Measurements from ENCODE around the gene TRAK2. TPM values are rescaled to one million over a fixed set of nuclear protein-coding genes. Genes with fewer than 3 reads are reported as not detected.
"Not testable (repeated sequence)": the region's sequence is repeated elsewhere in the genome, so short reads cannot be mapped to it uniquely, and the experiment has no call there.

The TRAK2 gene
- total RNA-seq, 1 donor from 2014 or later, result 117 TPM

GRCh38 chr2:201448701-201449100 lies 2.6 kb downstream of the TRAK2 start:
- DNase-seq (ENCODE audit: low read depth), result no peak

- no peak for DNase-seq (ENCODE audit: low read depth)
Measured at GRCh38 chr2:201448061-201448460, 3.2 kb downstream of the TRAK2 start.

- no peak for DNase-seq (ENCODE audit: low read depth)
Measured at GRCh38 chr2:201447086-201447485, 4.2 kb downstream of the TRAK2 start.

- DNase-seq (ENCODE audit: low read depth), result peak; percentile 39
Measured at GRCh38 chr2:201444746-201445465, 6.4 kb downstream of the TRAK2 start.

GRCh38 chr2:201441409-201441808 lies 9.8 kb downstream of the TRAK2 start:
- DNase-seq (ENCODE audit: low read depth), result no peak

- no peak for DNase-seq (ENCODE audit: low read depth)
Measured at GRCh38 chr2:201440182-201440581, 11.1 kb downstream of the TRAK2 start.

GRCh38 chr2:201439336-201439922 lies 11.8 kb downstream of the TRAK2 start:
- not testable (repeated sequence) for DNase-seq (ENCODE audit: low read depth)

GRCh38 chr2:201436141-201436540 lies 15.1 kb downstream of the TRAK2 start:
- no peak for DNase-seq (ENCODE audit: low read depth)

GRCh38 chr2:201433394-201433995 lies 17.8 kb downstream of the TRAK2 start:
- no peak for DNase-seq (ENCODE audit: low read depth)

- no peak for DNase-seq (ENCODE audit: low read depth)
Measured at GRCh38 chr2:201432621-201433393, 18.5 kb downstream of the TRAK2 start.

- DNase-seq (ENCODE audit: low read depth), result peak; percentile 84
Measured at GRCh38 chr2:201432038-201432620, 19.1 kb downstream of the TRAK2 start.

GRCh38 chr2:201430839-201431238 lies 20.4 kb downstream of the TRAK2 start:
- DNase-seq (ENCODE audit: low read depth), result no peak

- not testable (repeated sequence) for DNase-seq (ENCODE audit: low read depth)
Measured at GRCh38 chr2:201430322-201430721, 20.9 kb downstream of the TRAK2 start.

- DNase-seq (ENCODE audit: low read depth), result not testable (repeated sequence)
Measured at GRCh38 chr2:201429835-201430234, 21.4 kb downstream of the TRAK2 start.

- not testable (repeated sequence) for DNase-seq (ENCODE audit: low read depth)
Measured at GRCh38 chr2:201428366-201428765, 22.9 kb downstream of the TRAK2 start.

GRCh38 chr2:201425952-201426351 lies 25.3 kb downstream of the TRAK2 start:
- no peak for DNase-seq (ENCODE audit: low read depth)

- peak; percentile 70 for DNase-seq (ENCODE audit: low read depth)
Measured at GRCh38 chr2:201420442-201421113, 30.7 kb downstream of the TRAK2 start.

GRCh38 chr2:201419986-201420385 lies 31.3 kb downstream of the TRAK2 start:
- DNase-seq (ENCODE audit: low read depth), result no peak

GRCh38 chr2:201419057-201419635 lies 32.1 kb downstream of the TRAK2 start:
- no peak for DNase-seq (ENCODE audit: low read depth)

- DNase-seq (ENCODE audit: low read depth), result no peak
Measured at GRCh38 chr2:201415149-201415548, 36.1 kb downstream of the TRAK2 start.

Data from renal cortical epithelial cell (primary cell).